ENCODE data around the gene LORICRIN.

- no peak for TF ChIP-seq CTCF (IDR thresholded peaks at IDR 0.05; ENCODE audit: low read depth, low read length, missing input control)
- TF ChIP-seq ATF3 (IDR thresholded peaks at IDR 0.05): no peak
- TF ChIP-seq REST (IDR thresholded peaks at IDR 0.05): no peak
- no peak for TF ChIP-seq TAF1 (conservative IDR thresholded peaks at IDR 0.05)
- no peak for TF ChIP-seq YY1 (IDR thresholded peaks at IDR 0.05)
- no peak for TF ChIP-seq RAD21 (IDR thresholded peaks at IDR 0.05)
- TF ChIP-seq EGR1 (IDR thresholded peaks at IDR 0.05; ENCODE audit: low read depth in 2 of 2): no peak
- TF ChIP-seq JUND (IDR thresholded peaks at IDR 0.05): no peak
- TF ChIP-seq SP1 (IDR thresholded peaks at IDR 0.05): no peak
- no peak for TF ChIP-seq HNF4A (conservative IDR thresholded peaks at IDR 0.05)
- TF ChIP-seq ZBTB33 (IDR thresholded peaks at IDR 0.05): no peak
- TF ChIP-seq HNF4G (IDR thresholded peaks at IDR 0.05): no peak
- TF ChIP-seq MAX (IDR thresholded peaks at IDR 0.05): no peak
These were observed 49.3 kb upstream of the LORICRIN start for GRCh38 chr1:153210206-153210605.
